Measurements from ENCODE around the gene P2RX3.
"Not testable (repeated sequence)": the region's sequence is repeated elsewhere in the genome, so short reads cannot be mapped to it uniquely, and the experiment has no call there.

The P2RX3 gene

DNA sequence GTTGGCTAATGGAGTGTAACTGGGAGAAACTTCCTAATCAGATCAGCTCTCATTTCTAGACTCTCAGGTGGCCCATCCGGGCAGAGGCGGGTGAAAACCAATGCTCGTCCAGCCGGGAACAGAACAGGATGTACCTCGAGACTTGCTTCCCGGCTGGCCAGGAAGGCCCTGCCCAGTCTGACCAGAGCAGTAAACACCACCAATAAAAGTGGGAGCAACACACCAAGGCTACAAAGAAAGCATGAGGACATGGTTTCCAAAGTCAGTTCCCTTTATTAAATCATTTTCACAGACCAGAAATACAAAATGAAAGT, 12.5 kb upstream of the P2RX3 start:
- DNase-seq, result no peak

DNA sequence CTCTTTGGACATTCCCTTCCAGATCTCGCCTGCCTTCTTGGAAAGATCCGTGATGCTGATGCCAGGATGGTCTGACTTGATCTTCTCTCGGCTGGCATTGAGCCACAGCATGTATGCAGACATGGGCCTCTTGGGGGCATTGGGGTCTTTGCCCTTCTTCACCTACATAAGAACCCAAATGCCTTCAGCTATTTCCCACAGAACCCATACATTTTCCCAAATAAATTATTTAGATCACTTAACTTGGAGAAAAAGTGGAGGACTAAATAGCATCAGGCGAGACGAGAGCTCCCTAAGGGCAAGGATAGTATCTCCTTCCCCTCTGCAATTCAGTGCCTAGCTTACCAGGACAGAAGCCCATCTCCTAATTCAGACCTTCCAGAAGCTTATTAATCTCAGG, 10.4 kb upstream of the P2RX3 start:
- DNase-seq, result no peak

DNA sequence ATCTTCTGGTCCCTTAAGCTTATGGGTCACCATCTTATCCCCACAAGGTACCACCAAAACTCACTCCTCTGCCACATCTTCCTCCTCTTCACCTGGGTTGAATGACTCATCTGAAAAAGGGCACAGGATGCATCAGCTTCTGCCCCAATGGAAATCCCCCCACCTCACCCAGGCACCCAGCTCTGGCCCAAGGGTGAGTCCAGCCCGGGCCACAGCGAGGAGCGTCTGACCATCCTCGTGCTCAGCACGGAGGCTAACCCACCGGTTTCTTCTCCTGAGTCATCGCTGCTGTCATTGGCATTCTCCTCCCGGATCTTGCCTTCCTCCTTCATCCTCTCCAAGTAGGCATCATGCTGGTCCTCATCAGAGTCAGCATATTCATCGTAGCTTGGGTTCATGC, 8.1 kb upstream of the P2RX3 start:
- DNase-seq, result no peak

DNA sequence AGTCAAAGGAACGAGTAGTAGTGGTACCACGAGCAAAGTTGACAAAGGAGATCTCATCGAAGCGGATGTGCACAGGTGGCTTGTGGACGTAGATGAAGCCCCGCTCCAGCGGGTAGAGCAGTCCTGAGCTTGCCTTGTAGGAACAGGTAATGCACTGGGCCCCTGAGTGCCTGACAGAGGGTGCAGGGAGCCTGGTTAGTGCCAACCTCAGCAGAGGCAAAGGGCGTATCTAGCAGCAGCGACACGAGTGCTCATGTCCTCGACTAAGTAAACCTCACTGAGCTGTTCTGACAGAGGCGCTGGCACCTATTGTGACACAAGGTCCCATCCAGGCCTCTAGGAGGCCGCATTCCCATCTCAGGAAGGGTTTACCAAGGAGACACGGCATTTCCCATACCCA, 6.4 kb upstream of the P2RX3 start:
- DNase-seq, result no peak

DNA sequence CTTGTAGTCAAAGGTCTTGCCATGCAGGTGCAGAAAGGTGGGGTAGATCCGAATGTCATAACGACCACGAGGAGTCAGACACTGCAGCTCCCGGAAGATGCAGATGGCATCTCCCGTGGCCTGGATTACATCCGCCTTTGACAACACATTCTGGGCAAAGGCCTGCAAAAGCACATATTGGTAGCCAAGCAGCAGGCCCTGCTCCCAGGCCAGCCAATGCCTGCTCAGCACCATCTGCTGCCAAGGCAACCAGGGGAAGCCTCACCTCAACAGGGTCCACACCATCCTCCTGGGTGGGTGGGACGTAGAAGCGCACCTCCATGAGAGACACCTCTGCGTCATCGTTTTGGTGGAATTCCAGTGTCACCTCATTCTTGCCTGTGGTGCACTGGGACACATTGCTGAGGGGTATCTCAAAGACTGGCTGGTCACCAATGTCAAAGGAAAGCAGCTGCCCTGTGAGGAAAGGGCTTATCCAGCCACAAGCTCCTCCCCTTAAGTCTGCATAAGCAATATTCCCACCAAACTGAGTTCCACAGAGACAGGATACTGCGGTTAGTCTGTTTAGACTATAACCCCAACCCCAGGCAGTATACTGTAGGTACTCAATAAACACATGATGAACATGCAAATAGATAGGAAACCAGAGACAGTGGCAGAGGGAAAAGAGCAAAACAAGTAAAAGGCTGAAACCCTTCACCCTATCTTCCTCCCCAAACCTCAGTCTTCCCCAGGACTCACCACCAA, 5.3 kb upstream of the P2RX3 start:
- no peak for DNase-seq

DNA sequence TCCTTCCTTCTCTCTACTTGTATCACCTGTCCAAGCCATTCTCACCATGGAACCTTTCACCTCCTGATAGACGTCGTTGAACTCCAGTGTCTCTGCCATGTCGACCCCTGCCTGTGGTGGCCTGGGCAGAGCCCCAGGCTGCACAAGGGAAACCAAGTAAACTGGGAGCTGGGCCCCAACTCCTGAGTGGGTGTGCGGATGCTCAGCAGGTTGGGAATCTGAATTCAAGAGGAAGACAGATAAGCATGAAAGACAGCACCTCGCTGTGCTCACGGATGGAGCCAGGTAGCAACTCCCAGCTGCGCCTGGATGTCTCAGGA, 3.2 kb upstream of the P2RX3 start:
- no peak for DNase-seq

DNA sequence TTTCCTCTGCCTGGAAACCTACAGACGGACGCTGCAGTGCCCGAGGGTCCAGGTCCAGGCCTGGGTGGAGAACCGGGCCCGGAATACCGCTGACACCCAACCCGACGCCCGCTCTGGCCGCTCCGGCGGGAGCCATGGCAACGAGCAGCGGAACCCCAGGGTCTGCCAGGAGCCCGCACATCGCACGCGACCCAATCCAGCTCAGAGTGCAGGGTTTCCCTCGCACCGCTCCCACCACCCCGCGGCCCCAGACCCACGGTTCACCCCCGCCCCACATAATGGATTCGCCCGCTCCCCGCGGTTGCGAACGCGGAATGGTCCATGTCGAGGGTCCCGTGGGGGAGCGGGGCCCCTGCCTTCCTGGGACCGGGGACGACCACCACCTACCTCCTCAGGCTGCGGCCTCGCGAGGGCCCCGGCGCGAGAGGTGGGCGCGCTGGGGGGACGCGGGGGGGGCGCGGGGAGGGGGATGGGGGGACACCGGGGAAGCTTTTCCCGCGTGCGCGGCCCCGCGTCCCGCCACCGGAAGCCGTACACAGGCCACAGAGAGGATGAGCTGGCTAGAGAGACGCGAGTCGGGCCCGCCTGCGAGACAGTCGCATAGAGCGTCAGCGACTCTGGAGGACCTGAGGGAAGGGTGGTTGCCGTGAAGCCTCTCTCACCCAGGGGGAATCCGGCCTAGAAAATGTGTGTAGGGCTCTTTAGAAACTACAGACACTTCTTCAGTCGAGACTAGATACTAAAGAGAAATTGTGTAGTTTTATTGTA, 2.6 kb upstream of the P2RX3 start, which contains the start of gene SSRP1:
SSRP1 (minus strand) TSS at position 550 of the 768 bp plus-strand sequence. CDS start 771 bp downstream, outside the sequence.
- peak; percentile 92 for DNase-seq

DNA sequence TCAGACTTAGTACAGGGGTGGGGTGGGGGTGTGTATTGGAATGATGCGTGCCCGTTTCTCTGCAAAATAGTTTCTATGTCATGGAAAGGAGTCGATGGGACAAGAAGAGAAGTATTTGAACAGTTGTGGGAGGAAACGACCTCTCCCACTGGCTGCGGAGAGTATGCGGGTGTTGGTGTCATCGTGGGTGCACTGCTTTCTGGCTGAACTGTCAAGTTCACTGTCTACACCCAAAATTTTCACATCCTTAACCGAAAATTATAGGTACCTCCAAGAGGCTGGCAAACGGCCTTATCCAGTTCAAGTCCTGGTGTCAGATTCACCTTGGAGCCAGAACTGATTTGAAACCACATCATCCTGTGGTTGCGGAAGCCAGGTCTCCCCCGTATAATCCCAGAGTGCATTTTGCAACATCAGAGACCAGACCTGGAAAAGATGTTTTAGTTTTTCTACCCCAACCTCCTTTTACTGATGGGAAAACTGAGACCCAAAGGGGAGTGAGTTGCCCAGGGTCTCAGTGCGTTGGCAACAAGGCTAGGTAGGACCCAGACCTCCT, 2.0 kb upstream of the P2RX3 start:
- DNase-seq, result no peak

DNA sequence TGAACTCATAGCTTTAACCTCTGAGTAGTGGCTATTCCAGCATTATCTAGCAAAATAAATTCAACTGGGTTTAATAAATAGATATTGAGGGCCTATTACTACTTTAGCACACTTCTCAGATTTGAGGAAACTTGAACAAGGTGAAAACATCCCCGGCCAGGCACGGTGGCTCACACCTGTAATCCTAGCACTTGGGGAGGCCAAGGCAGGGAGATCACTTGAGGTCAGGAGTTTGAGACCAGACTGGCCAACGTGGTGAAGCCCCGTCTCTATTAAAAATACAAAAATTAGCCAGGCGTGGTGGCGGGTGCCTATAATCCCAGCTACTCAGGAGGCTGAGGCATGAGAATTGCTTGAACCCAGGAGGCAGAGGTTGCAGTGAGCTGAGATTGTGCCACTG, 1.3 kb upstream of the P2RX3 start:
- not testable (repeated sequence) for DNase-seq

DNA sequence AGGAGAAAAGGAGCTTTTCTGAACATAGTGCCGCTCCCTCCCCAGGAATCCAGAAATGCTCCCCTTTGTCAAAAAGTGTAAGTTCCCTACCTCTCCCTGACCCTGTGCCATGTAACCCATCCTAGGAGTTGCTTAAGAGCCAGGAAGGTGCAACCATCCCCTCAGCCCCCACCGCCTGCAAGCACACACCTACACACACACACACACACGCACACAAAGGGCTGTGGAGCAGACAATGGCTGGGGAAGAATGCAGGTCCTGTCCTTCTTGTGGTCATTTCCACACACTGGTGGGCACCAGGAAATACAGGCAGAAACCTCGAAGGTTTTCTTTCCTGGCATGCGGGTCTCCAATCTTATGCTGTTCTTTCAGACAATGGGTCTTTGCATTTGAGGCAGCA, 1.2 kb downstream of the P2RX3 start:
- DNase-seq, result no peak

DNA sequence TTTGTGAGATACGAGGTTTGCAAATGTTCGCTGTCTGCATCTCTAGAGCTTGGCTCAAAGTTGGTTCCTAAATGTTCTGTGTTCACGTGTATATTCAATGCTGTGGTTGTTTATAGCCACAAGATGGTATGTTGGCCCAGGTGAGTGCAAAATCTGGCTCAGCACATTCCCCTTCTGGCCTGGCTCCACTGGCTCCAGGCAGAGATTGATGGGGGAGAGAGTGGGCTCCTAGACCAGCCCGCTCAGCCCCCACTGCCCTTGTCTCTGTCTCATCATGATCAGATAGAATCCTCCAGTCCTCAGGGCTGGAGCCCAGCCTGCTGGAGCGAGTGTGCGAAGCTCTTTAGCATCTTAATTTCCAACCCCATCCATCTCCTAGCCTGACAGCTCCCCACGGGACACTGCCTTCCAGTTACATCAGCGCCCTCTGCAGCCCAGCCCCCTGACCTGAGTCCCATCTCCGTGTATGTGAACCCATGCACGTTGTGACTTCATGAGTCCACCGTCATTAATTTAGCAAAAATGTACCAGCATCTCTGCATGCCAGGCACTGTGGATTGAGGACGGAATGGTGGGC, 2.0 kb downstream of the P2RX3 start:
- DNase-seq, result no peak

DNA sequence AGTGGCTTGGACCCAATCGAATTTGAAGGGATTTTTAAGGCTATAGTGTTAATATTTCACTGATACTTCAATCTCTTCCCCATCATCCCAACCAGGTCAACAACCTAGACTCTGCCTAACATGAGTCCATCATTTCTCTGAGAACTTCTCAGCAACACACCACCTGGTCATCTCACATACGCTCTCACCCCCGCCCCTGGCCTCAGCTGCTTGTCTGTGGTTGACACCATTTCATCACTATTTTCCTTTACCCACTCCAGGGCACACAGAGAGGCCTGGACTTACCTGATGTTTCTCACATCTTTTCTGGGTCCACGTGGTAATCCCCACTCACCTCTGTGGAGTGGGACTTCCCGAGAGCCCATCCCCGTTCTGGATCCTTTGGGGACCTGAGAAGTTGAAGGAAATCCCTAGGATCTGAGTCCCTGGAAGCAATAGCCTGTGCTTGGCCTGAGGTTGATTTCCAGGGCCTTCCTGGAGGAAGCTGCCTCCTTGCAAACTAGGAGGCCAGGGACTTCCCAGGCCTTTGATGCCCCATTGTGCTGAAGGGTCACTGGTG, 3.2 kb downstream of the P2RX3 start:
- no peak for DNase-seq

DNA sequence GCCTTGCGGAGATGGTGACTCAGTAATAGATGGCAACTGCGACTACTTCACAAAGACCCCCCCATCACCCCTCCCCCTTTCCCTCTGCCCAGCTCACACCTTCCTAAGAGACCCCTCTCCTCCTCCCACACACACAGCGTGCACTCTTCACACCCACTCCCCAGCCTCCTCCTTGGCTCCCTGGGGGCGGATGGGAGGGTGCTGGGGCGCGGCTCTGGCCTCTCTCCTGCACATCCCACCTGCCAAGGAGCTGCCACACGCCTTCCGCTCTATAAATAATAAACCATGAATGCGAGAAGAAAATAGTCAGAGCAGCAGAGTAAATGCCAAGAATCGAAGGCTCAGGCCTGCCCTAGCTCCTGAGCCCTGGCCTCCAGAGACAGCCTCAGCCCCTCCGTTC, 4.5 kb downstream of the P2RX3 start:
- DNase-seq, result no peak

DNA sequence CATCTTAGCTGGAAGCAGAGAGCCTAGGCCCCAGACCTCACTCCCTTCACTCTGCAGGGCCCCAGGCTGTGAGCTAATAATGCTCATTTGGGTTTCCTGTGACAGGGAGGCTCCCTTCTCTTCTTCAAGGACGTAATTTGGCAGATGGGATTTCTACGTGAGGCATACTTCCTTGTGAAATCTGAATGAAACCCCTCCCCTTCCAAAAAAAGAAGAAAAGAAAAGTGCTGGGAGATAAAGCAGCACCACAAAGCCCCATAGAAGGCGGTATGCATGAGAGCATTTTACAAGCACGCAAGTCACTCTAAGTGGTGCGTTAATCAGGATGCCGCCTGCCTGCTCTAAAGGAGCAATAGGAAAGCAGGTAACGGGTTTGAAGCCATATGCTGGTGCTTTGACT, 5.7 kb downstream of the P2RX3 start:
- no peak for DNase-seq

DNA sequence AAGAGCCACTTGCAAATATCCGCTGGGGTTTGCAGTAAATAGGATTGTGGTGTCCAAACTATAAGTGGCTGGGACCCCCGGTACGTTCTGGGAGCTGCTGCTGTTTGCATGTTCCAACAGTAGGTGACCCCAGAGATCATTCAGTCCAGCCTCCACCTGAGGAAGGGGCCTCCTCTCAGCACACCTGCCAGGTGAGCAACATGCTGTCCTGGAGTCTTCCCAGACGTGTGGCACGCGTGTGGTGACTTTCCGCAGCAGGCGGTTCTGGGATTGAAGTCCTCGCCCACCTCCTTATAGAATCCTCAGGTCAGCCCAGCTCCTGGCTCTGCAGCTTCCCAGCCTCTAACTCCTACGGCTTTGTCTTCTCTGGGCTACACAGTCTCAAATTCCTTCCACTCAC, 6.7 kb downstream of the P2RX3 start:
- DNase-seq, result no peak

DNA sequence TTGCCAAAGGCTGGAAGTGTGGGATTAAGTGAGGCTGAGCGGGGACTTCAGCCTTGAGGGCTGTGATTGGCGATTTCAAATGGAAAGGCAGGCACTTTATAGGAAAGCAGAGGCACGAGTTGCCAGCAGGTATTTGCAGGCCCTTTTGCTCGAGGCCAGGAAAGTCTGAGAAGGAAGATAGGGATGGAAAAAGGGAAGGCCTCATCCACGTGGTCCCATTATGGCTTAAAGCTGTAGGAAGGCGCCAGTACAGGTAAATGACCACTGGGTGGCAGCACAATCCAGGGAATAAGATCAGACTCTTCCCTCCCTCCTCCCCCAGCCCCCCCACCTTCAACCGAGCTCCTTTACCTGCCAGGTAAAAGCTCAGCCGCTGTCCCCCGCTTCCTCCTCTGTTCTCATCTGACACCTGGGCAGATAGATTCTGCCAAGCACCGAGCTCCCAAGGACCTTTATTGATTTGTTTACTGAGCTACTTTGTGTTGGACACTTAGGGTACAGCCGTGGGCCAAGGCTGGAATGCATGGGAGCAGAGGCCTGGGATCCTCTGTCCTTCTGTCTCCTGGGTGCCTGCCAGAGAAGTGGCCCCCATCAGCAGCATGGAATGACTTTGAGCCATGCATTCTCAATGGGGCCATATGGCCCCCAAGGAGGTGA, 7.5 kb downstream of the P2RX3 start:
- peak; percentile 76 for DNase-seq

DNA sequence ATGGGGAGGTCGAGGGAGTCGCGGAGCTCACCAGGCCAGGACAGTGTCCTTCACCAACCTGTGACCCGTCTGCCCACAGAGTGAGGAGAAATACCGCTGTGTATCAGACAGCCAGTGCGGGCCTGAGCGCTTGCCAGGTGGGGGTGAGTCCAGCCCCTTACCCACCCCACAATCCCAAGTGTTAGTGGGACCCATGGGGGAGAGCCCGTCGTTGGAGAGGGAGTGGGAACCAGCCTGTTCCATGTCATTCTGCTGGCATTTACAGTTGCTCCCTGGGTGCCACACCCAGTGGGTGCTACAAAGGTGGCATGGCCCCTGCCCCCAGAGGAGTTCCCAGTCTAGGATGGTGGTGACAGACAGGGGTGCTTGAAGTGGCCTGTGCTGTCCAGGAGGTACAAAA, 9.2 kb downstream of the P2RX3 start:
- DNase-seq, result no peak

DNA sequence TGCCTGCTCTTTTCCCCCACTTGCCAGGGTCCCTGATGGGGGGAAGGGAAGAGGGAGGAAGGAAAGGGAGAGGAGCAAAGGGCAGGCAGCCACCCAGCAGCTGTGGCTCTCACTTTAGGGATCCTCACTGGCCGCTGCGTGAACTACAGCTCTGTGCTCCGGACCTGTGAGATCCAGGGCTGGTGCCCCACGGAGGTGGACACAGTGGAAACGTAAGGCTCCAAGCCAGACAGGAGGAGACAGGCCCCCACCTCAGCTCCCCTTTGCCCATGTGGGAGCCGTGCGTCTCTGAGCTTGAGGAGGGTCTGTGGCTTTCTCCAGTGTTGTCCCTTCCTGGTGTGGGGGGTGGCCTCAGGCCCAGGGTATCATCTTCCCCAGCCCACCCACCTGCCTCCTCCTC, 9.9 kb downstream of the P2RX3 start:
- no peak for DNase-seq

DNA sequence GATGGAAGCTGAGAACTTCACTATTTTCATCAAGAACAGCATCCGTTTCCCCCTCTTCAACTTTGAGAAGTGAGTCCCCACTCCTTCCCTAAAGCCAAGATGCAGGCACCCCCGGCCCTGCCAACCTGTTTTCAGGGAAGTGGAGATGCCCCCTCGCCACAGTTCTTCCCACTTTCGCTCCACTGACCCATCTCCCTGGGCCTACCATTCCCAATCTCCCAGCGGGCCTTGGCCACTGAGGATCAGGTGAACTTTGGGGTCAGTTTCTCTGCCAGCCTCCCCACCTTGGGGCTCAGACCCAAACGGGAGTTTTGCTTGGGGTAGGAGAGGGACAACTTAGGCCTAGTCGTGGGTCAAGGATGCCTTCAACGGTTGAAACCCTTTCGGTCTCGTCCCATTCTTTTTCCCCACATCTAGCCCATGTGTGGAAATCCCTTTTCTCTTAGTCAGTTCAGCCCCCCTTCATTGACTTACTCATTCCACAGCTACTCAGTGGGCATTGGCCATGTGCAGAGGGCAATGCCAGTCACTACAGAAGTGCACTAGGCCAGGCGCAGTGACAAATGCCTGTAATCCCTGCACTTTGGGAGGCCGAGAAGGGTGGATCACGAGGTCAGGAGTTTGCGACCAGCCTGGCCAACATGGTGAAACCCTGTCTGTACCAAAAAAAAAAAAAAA, 10.6 kb downstream of the P2RX3 start:
- DNase-seq, result no peak

DNA sequence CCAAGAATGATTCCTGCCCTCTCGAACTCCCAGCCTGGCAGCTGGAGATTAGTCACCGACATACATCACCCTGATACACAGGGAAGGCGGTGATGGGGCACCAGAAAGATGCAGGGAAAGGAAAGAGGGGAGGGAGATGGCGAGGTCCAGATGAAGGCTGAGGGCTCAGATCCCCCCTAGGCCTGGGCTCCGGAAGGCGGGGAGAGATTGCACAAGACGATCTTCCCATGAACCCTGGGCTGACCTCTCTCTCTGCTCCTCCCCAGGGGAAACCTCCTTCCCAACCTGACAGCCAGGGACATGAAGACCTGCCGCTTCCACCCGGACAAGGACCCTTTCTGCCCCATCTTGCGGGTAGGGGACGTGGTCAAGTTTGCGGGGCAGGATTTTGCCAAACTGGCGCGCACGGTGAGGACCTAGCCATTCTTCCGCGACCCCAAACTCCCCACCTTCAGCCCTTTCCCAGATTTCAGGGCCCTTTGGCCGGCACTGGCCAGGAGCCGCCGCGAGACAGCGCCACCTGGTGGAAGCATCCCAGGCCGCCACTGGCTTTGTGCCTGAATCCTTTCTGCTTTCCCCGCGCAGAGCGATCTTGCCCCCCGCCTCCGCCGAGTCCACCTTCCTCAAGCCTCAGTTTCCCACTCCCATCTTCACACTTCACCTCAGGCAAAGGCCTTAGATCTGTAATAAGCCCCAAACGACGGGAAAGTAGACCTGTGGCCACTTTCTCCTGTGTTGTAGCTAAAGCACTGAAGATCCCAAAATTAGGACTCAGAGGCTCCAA, 11.5 kb downstream of the P2RX3 start:
- peak; percentile 58 for DNase-seq

DNA sequence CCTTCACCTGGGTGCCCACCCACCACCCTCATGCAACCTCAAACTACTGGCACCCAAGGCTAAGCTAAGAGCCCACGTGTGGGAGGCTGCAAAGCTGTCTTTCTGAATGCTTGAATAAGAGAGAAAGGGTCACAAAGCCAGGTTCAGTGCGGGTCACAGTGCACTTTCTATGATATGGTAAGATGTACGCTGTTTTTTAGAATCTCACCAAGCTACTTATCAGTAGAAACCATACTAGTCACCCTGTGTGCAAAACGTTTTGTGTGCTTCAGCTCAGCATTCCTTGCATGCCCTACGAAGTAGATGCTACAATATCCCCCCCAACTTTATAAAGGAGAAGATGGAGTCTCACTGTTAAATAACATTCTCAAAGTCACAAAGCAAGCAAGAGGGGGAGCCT, 14.9 kb downstream of the P2RX3 start:
- DNase-seq, result no peak

DNA sequence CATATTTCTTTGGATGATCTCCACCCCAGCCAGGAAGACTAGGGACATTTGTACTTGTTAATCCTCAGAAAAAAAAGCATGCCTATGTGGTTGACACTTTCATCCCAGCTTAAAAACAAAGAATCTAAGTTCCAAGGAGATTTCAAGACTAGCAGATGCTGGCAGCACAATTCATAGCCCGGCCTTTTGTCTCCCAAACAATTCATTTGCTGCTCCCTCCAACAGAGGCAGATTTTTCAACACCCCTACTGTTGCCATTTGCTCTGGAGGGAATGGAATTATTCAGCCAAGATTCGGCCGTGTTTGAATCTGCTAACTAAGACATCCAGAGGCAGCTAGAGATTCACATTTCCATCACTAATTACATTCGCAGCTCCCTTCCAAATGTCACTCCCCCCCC, 15.3 kb downstream of the P2RX3 start:
- no peak for DNase-seq

Data from CD4-positive, alpha-beta T cell treated with Interleukin-10 for 1 hour (primary cell).